HEK293 (cell line): ENCODE results near the gene LRRC4C.

Source experiments
- CTCF ChIA-PET: fragments of 350-600 bp; formaldehyde crosslinking; extraction: SDS; loops from one replicate; lab custom pipeline; 2021; ENCODE audit warnings: antibody characterized with exemption; lab: Yijun Ruan, JAX
- POLR2A ChIA-PET: fragments of 300-600 bp; formaldehyde crosslinking; extraction: SDS; loops from one replicate; lab custom pipeline; 2020; ENCODE audit warnings: antibody characterized with exemption, inconsistent platforms; lab: Yijun Ruan, JAX
- H3K27ac ChIP-seq: fragments of 200-500 bp; sonication (Bioruptor generic); 2 replicates; pipeline ENCODE4 v1.5.1; 2014; ENCODE audit warnings: low read depth, low read length, control low read depth, inconsistent platforms; ENCODE audit errors: extremely low read depth
- H3K36me3 ChIP-seq, 2 experiments: fragments of 200-500 bp in 1 of 2; sonication (Bioruptor generic) in 1 of 2; 1 replicate in 1 of 2; 2 replicates in 1 of 2; pipeline ENCODE4 v1.5.1; 2014 to 2017; ENCODE audit warnings: inconsistent platforms in 2 of 2, low read length in 2 of 2; ENCODE audit not compliant: control insufficient read depth in 2 of 2, insufficient read depth in 1 of 2
- H3K4me1 ChIP-seq: fragments of 200-500 bp; sonication (Bioruptor generic); 2 replicates; pipeline ENCODE4 v1.5.1; 2014; ENCODE audit warnings: mild to moderate bottlenecking, low read length, inconsistent platforms; ENCODE audit not compliant: control insufficient read depth, insufficient read depth
- H3K4me3 ChIP-seq: 2 replicates; pipeline ENCODE4 v1.5.1; 2011; ENCODE audit warnings: low read depth, mild to moderate bottlenecking, control low read depth, low read length, moderate library complexity
- H3K9me3 ChIP-seq: fragments of 200-500 bp; sonication (Bioruptor generic); 2 replicates; pipeline ENCODE4 v1.5.1; 2014; ENCODE audit warnings: low read depth, low read length, inconsistent platforms; ENCODE audit not compliant: control insufficient read depth, insufficient read depth
- BCL11B ChIP-seq: fragments of 450-650 bp; formaldehyde crosslinking; IDR thresholded peaks from 2 replicates; pipeline ENCODE4 v1.5.1; 2016; ENCODE audit warnings: low read depth, missing biosample characterization, missing genetic modification characterization
- GFI1B ChIP-seq: fragments of 450-650 bp; formaldehyde crosslinking; IDR thresholded peaks from 2 replicates; pipeline ENCODE4 v1.5.1; 2016; ENCODE audit warnings: missing biosample characterization, missing genetic modification characterization
- GLIS2 ChIP-seq: fragments of 450-650 bp; formaldehyde crosslinking; IDR thresholded peaks from 2 replicates; pipeline ENCODE4 v1.5.1; 2016; ENCODE audit warnings: missing biosample characterization, missing genetic modification characterization
- IKZF3 ChIP-seq: fragments of 450-650 bp; IDR thresholded peaks from 2 replicates; pipeline ENCODE4 v1.5.0; 2018; ENCODE audit warnings: missing biosample characterization, mild to moderate bottlenecking, missing genetic modification characterization, moderate library complexity
- PRDM1 ChIP-seq: fragments of 450-650 bp; formaldehyde crosslinking; IDR thresholded peaks from 2 replicates; pipeline ENCODE4; 2016; ENCODE audit warnings: missing biosample characterization, missing genetic modification characterization
- PRDM10 ChIP-seq: fragments of 450-650 bp; formaldehyde crosslinking; IDR thresholded peaks from 2 replicates; pipeline ENCODE4 v1.5.1; 2016; ENCODE audit warnings: missing biosample characterization, missing genetic modification characterization
- RBAK ChIP-seq: fragments of 450-650 bp; formaldehyde crosslinking; IDR thresholded peaks from 2 replicates; pipeline ENCODE4 v1.5.1; 2016; ENCODE audit warnings: missing biosample characterization, missing genetic modification characterization
- SCRT2 ChIP-seq: fragments of 450-650 bp; formaldehyde crosslinking; IDR thresholded peaks from 2 replicates; pipeline ENCODE4 v1.5.1; 2016; ENCODE audit warnings: missing biosample characterization, missing genetic modification characterization
- SETDB1 ChIP-seq: IDR thresholded peaks from one replicate; pipeline ENCODE4 v1.6.1; 2017; ENCODE audit warnings: mild to moderate bottlenecking, low read length, moderate library complexity, mixed read lengths; ENCODE audit not compliant: insufficient read length
- YY1 ChIP-seq: fragments of 450-650 bp; formaldehyde crosslinking; IDR thresholded peaks from 2 replicates; pipeline ENCODE4 v1.5.1; 2018; ENCODE audit warnings: missing biosample characterization, missing genetic modification characterization
- ZNF10 ChIP-seq: fragments of 450-650 bp; formaldehyde crosslinking; IDR thresholded peaks from 2 replicates; pipeline ENCODE4 v1.5.1; 2017; ENCODE audit warnings: missing biosample characterization, missing genetic modification characterization
- ZNF202 ChIP-seq: fragments of 450-650 bp; formaldehyde crosslinking; IDR thresholded peaks from 2 replicates; pipeline ENCODE4 v1.5.1; 2016; ENCODE audit warnings: missing biosample characterization, missing genetic modification characterization, borderline replicate concordance
- ZNF266 ChIP-seq: fragments of 450-650 bp; formaldehyde crosslinking; IDR thresholded peaks from 2 replicates; pipeline ENCODE4 v1.5.1; 2016; ENCODE audit warnings: missing biosample characterization, missing genetic modification characterization, low read depth
- ZNF341 ChIP-seq: fragments of 450-650 bp; formaldehyde crosslinking; IDR thresholded peaks from 2 replicates; pipeline ENCODE4; 2016; ENCODE audit warnings: low read depth, missing biosample characterization, missing genetic modification characterization
- ZNF426 ChIP-seq: fragments of 450-650 bp; formaldehyde crosslinking; IDR thresholded peaks from 2 replicates; pipeline ENCODE4 v1.5.1; 2017; ENCODE audit warnings: missing biosample characterization, missing genetic modification characterization, mild to moderate bottlenecking, inconsistent platforms, moderate library complexity
- ZNF530 ChIP-seq: fragments of 450-650 bp; formaldehyde crosslinking; IDR thresholded peaks from 2 replicates; pipeline ENCODE4 v1.5.1; 2016; ENCODE audit warnings: low read depth, missing biosample characterization, missing genetic modification characterization
- ZNF560 ChIP-seq: fragments of 450-650 bp; formaldehyde crosslinking; IDR thresholded peaks from 2 replicates; pipeline ENCODE4 v1.5.1; 2017; ENCODE audit warnings: missing biosample characterization, missing genetic modification characterization, borderline replicate concordance
- ZNF600 ChIP-seq: fragments of 450-650 bp; formaldehyde crosslinking; IDR thresholded peaks from 2 replicates; pipeline ENCODE4 v1.5.1; 2016; ENCODE audit warnings: missing biosample characterization, missing genetic modification characterization
- ZNF791 ChIP-seq: fragments of 450-650 bp; formaldehyde crosslinking; IDR thresholded peaks from 2 replicates; pipeline ENCODE4 v1.5.1; 2016; ENCODE audit warnings: missing biosample characterization, missing genetic modification characterization
- ZSCAN5A ChIP-seq: fragments of 450-650 bp; formaldehyde crosslinking; IDR thresholded peaks from 2 replicates; pipeline ENCODE4 v1.5.1; 2016; ENCODE audit warnings: missing biosample characterization, missing genetic modification characterization
- TF ChIP-seq, protein P1 (sequence below): fragments of 450-650 bp; formaldehyde crosslinking; IDR thresholded peaks from 2 replicates; pipeline ENCODE4 v1.5.1; 2016; ENCODE audit warnings: missing biosample characterization, missing genetic modification characterization
- TF ChIP-seq, protein P2 (sequence below): fragments of 450-650 bp; formaldehyde crosslinking; IDR thresholded peaks from 2 replicates; pipeline ENCODE4 v1.5.1; 2016; ENCODE audit warnings: missing biosample characterization, missing genetic modification characterization

Gene LRRC4C

DNA sequence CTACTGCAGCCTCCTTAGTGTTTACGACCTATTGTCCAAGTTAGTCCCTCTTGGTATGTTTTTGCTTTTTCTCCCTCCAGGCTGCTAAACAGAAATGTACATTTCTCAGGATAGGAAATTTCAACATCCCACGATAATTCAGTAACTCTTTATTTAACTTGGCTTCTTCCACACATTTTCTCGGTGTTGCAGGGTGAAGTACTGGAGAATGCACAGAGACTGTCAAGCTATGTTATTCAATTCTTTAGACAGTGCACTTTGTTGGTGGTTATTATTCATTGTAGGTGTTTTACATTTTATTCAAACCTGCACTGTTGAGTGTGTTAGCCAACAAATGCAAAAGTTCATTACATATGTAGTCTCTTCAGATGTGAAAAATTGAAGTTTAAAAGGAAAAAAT is 839.8 kb downstream of the LRRC4C start:
- Histone ChIP-seq H3K27ac (no peak overlapping the region), H3K4me1 (no peaks in the 10 kb centered on the region), H3K9me3 (no peaks in the 10 kb centered on the region), H3K4me3 (no peak overlapping the region), H3K36me3 (no peaks in the 10 kb centered on the region)
- TF ChIP-seq ZNF530 (tag by site-specific recombination), result no peak
- no peak for TF ChIP-seq ZNF426 (tag by site-specific recombination)
- TF ChIP-seq IKZF3 (tag by site-specific recombination), result no peak
- no peak for TF ChIP-seq PRDM10 (tag by site-specific recombination)
- no peak for TF ChIP-seq ZNF10
- TF ChIP-seq, protein P1, sequence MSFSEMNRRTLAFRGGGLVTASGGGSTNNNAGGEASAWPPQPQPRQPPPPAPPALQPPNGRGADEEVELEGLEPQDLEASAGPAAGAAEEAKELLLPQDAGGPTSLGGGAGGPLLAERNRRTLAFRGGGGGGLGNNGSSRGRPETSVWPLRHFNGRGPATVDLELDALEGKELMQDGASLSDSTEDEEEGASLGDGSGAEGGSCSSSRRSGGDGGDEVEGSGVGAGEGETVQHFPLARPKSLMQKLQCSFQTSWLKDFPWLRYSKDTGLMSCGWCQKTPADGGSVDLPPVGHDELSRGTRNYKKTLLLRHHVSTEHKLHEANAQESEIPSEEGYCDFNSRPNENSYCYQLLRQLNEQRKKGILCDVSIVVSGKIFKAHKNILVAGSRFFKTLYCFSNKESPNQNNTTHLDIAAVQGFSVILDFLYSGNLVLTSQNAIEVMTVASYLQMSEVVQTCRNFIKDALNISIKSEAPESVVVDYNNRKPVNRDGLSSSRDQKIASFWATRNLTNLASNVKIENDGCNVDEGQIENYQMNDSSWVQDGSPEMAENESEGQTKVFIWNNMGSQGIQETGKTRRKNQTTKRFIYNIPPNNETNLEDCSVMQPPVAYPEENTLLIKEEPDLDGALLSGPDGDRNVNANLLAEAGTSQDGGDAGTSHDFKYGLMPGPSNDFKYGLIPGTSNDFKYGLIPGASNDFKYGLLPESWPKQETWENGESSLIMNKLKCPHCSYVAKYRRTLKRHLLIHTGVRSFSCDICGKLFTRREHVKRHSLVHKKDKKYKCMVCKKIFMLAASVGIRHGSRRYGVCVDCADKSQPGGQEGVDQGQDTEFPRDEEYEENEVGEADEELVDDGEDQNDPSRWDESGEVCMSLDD (tag by site-specific recombination), result no peak
- no peak for TF ChIP-seq ZNF341 (tag by site-specific recombination)
- TF ChIP-seq ZNF600 (tag by site-specific recombination), result no peak
- POLR2A ChIA-PET, result no interaction called here
- CTCF ChIA-PET, result no interaction called here

DNA sequence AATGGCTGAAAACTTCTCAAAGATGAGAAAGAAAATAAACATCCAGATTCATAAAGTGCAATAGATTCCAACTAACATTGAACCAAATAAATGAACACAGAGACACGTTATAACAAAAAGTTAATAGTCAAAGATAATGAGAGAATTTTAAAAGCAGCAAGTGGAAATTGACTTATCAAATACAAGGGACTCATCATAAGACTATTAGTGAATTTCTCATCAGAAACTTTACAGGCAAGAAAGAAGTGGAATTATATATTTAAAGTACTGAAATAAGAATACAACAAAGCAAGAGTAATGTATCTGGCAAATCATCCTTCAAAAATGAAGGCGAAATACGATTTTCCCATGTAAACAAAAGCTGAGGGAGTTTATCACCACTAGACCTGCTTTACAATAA is 852.7 kb downstream of the LRRC4C start:
- no peak for TF ChIP-seq PRDM1
- peak; percentile 67 for TF ChIP-seq SETDB1
- TF ChIP-seq ZNF791 (tag by site-specific recombination), result peak; percentile 52; the same call in 1 of the 2 replicates
- H3K27ac ChIP-seq, result no peak overlapping the region
- ChIA-PET CTCF (no interaction called here), POLR2A (no interaction called here)
- no peaks in the 10 kb centered on the region for H3K9me3 ChIP-seq
- H3K4me3 ChIP-seq, result no peak overlapping the region
- H3K4me1 ChIP-seq, result no peaks in the 10 kb centered on the region
- H3K36me3 ChIP-seq, result no peaks in the 10 kb centered on the region

DNA sequence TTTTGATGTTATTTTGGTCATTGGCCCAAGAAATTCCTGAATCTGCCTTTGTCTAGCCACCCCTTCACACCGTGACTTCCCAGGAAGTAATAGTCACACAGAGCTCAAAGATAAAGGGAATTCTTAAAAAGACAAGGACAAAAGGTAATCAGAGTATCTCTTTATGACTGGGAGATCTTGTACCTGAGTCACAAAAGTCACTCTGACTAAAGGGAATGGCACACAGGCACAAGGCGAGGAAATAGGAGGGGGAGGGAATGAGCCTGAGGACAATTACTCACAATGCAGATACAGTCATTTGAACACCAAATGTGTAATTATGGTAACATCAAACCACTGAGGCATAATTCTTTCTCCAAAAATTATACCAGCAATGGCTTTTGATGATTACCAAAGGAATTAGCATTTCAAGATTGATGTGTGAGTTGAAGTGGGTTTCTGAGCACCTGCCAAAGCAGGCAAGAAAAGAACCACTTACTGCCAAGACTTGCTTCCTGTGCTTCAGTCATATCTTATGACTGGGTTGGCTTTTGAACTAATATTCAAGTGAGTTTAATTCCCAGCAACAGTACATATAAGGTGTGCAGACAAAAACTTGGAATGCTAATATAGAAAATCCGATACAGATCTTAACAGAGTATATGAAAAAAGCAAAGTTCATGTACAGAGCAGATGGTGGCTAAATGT is 856.4 kb downstream of the LRRC4C start:
- Histone ChIP-seq H3K4me1 (no peaks in the 10 kb centered on the region), H3K36me3 (no peaks in the 10 kb centered on the region), H3K27ac (no peak overlapping the region), H3K4me3 (no peak overlapping the region), H3K9me3 (no peaks in the 10 kb centered on the region)
- ChIA-PET CTCF (no interaction called here), POLR2A (no interaction called here)
- TF ChIP-seq BCL11B (tag by site-specific recombination), result no peak
- no peak for TF ChIP-seq SCRT2
- TF ChIP-seq, protein P2, sequence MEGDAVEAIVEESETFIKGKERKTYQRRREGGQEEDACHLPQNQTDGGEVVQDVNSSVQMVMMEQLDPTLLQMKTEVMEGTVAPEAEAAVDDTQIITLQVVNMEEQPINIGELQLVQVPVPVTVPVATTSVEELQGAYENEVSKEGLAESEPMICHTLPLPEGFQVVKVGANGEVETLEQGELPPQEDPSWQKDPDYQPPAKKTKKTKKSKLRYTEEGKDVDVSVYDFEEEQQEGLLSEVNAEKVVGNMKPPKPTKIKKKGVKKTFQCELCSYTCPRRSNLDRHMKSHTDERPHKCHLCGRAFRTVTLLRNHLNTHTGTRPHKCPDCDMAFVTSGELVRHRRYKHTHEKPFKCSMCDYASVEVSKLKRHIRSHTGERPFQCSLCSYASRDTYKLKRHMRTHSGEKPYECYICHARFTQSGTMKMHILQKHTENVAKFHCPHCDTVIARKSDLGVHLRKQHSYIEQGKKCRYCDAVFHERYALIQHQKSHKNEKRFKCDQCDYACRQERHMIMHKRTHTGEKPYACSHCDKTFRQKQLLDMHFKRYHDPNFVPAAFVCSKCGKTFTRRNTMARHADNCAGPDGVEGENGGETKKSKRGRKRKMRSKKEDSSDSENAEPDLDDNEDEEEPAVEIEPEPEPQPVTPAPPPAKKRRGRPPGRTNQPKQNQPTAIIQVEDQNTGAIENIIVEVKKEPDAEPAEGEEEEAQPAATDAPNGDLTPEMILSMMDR (tag by site-specific recombination), result no peak
- no peak for TF ChIP-seq ZNF266 (tag by site-specific recombination)
- TF ChIP-seq GLIS2 (tag by site-specific recombination), result no peak
- no peak for TF ChIP-seq ZNF560
- no peak for TF ChIP-seq YY1 (tag by site-specific recombination)
- TF ChIP-seq RBAK, result no peak
- TF ChIP-seq GFI1B (tag by site-specific recombination), result no peak
- TF ChIP-seq ZSCAN5A, result no peak
- TF ChIP-seq ZNF202 (tag by site-specific recombination), result no peak
